ENCODE measurements around the gene MAPKAPK2. TPM values are rescaled to one million over a fixed set of nuclear protein-coding genes. Genes with fewer than 3 reads are reported as not detected.
A peak's percentile ranks its signal among the peaks of the same experiment; 100 is the strongest.

MAPKAPK2 gene
- total RNA-seq, 1 experiment from 2014 or later = 98.5 TPM

DNA sequence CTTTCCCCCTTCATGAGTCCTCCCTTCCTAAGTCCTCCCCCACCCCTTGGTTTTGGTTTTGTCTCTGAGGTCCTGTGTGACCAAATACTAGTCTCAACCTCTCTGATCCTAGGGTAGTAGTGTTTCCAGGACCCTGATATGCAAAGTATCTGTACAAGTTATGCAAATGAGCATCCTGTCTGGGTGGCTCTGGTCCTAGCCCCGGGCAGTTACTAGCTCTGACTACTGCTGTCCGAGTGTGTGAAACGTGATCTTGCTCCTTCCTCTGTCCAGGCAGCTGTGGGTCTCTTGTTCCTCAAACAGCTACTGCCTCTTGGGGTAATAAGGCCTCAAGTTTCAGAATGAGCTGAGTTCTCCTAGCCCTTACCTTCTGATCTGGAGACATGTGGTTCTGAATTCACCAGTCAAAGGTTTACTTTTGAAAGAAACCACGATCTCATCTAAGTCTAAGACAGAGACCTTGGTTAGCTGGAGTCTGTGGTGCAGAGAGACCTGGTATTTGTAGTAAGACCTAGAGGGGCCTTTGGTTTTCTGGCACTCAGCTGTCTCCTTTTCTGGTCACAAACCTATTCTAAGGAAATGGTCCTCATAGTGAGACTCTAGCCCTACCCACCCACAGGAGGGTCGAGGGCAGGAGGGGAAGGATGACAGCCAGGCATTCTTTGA is 54.8 kb downstream of the MAPKAPK2 start:
- ChIA-PET POLR2A (ENCODE audit: unreplicated experiment) (no interaction called here), CTCF (interaction anchor here (0.9 kb wide), 1 partner anchor 173 kb away, joined by 3 read pairs; no protein-coding TSS in a partner anchor)
- H3K9ac ChIP-seq (ENCODE audit: low read length) = no peak overlapping the region
- no peaks in the 10 kb centered on the region for H3K9me2 ChIP-seq (replicated peaks; ENCODE audit: low read length)
- no peak for TF ChIP-seq EZH2phosphoT487 (IDR thresholded peaks at IDR 0.05; ENCODE audit: borderline replicate concordance, low read length)
- TF ChIP-seq, protein P1, sequence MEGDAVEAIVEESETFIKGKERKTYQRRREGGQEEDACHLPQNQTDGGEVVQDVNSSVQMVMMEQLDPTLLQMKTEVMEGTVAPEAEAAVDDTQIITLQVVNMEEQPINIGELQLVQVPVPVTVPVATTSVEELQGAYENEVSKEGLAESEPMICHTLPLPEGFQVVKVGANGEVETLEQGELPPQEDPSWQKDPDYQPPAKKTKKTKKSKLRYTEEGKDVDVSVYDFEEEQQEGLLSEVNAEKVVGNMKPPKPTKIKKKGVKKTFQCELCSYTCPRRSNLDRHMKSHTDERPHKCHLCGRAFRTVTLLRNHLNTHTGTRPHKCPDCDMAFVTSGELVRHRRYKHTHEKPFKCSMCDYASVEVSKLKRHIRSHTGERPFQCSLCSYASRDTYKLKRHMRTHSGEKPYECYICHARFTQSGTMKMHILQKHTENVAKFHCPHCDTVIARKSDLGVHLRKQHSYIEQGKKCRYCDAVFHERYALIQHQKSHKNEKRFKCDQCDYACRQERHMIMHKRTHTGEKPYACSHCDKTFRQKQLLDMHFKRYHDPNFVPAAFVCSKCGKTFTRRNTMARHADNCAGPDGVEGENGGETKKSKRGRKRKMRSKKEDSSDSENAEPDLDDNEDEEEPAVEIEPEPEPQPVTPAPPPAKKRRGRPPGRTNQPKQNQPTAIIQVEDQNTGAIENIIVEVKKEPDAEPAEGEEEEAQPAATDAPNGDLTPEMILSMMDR (conservative IDR thresholded peaks at IDR 0.05; ENCODE audit: low read depth, low read length) = no peak
- no peak for TF ChIP-seq EZH2 (IDR thresholded peaks at IDR 0.05; ENCODE audit: low read length, unreplicated experiment)
- no peaks in the 10 kb centered on the region for H3K27me3 ChIP-seq (ENCODE audit: low read length)
- intact Hi-C loops (cut with micrococcal nuclease) = no loop called here
- BruUV-seq (replicated peaks) = no TSS peak
- DNase-seq (no peak), ATAC-seq (peak; percentile 11; the same call in 1 of the 2 replicates)
- H3K79me2 ChIP-seq (ENCODE audit: low read length) = no peaks in the 10 kb centered on the region
- H2AFZ ChIP-seq (ENCODE audit: low read length) = no peak overlapping the region
- no peaks in the 10 kb centered on the region for H3F3A ChIP-seq (ENCODE audit: low read length, unreplicated experiment)
- H4K20me1 ChIP-seq (ENCODE audit: low read length) = 0 out of 2 replicates have a peak, but pooled peaks cover 3% of the 10 kb centered on the region
- peaks cover 10% of the 10 kb centered on the region; the same call in 1 of the 2 replicates for H3K36me3 ChIP-seq (ENCODE audit: low read depth, low read length)
- H3K27ac ChIP-seq (ENCODE audit: low read length) = no peak overlapping the region
- peaks cover 6% of the 10 kb centered on the region for H3K4me1 ChIP-seq (ENCODE audit: insufficient read depth, low read length)
- H3K4me3 ChIP-seq (ENCODE audit: low read length) = no peak overlapping the region
- no peaks in the 10 kb centered on the region for H3K9me3 ChIP-seq (ENCODE audit: low read length)
- H3K4me2 ChIP-seq (ENCODE audit: low read length) = no peak overlapping the region

DNA sequence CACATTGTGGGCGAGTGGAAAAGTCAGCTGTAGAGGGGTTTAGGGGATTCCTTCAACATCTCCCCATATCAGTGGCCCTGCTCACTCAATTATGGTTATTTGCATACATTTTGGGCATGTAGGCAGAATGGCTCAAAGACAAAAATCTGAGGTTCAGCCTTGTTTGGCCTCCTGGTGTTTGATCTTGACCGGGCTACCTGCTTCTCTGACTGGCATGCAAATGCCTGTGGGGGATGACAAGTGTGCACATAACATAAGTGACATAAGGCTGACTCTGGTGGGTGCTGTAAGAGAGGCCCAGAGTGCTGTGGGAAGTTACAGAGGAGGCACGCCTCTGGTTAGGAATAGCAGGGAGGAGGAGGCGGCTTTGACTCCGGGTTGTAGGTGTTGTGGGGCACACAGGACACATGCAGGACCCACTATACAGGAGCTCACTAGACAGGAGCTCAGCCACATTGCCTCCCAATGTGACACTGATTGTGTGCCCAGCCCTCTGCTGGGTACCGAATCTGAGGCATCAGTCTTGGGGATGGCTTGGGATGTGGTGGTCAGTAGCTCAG is 56.5 kb downstream of the MAPKAPK2 start:
- ATAC-seq (no peak), DNase-seq (no peak)
- ChIA-PET CTCF (no interaction called here), POLR2A (ENCODE audit: unreplicated experiment) (interaction anchor here (0.6 kb wide), 2 partner anchors 31 to 165 kb away, joined by 3 read pairs; no protein-coding TSS in a partner anchor)
- intact Hi-C loops (cut with micrococcal nuclease) = no loop called here
- Histone ChIP-seq H2AFZ (ENCODE audit: low read length) (no peak overlapping the region), H3K4me3 (ENCODE audit: low read length) (no peak overlapping the region), H3K79me2 (ENCODE audit: low read length) (no peaks in the 10 kb centered on the region), H3K27ac (ENCODE audit: low read length) (no peak overlapping the region), H4K20me1 (ENCODE audit: low read length) (no peaks in the 10 kb centered on the region), H3K27me3 (ENCODE audit: low read length) (no peaks in the 10 kb centered on the region), H3K9ac (ENCODE audit: low read length) (no peak overlapping the region), H3F3A (ENCODE audit: low read length, unreplicated experiment) (no peaks in the 10 kb centered on the region), H3K36me3 (ENCODE audit: low read depth, low read length) (no peaks in the 10 kb centered on the region; the same call in 1 of the 2 replicates), H3K9me2 (replicated peaks; ENCODE audit: low read length) (no peaks in the 10 kb centered on the region), H3K4me2 (ENCODE audit: low read length) (no peak overlapping the region), H3K4me1 (ENCODE audit: insufficient read depth, low read length) (peaks cover 6% of the 10 kb centered on the region), H3K9me3 (ENCODE audit: low read length) (no peaks in the 10 kb centered on the region)
- TF ChIP-seq, protein P1 (conservative IDR thresholded peaks at IDR 0.05; ENCODE audit: low read depth, low read length) = no peak
- TF ChIP-seq EZH2phosphoT487 (IDR thresholded peaks at IDR 0.05; ENCODE audit: borderline replicate concordance, low read length) = no peak
- no peak for TF ChIP-seq EZH2 (IDR thresholded peaks at IDR 0.05; ENCODE audit: low read length, unreplicated experiment)
- BruUV-seq (replicated peaks) = no TSS peak
